GM12878 (cell line): ENCODE data around the gene CRP. TPM values are rescaled to one million over a fixed set of nuclear protein-coding genes. Genes with fewer than 3 reads are reported as not detected.

ENCODE experiments used
- ATAC-seq: fragments of 200-7000 bp; cut with Tn5 transposase; 3 replicates; pipeline ENCODE4 v1.9.1; 2020; ENCODE audit warnings: mild to moderate bottlenecking, moderate library complexity
- BruUV-seq: library from RNA; stranded (reverse); fragments of 400-500 nt; replicated peaks from 2 replicates; lab custom pipeline; 2021; lab: Mats Ljungman, UMichigan
- CTCF ChIA-PET: fragments of 300-600 bp; sonication (Branson Sonifier 250); formaldehyde crosslinking; extraction: SDS; loops from one replicate; lab custom pipeline; 2021; ENCODE audit warnings: inconsistent platforms; lab: Yijun Ruan, JAX
- POLR2A ChIA-PET: fragments of 350-600 bp; formaldehyde crosslinking; extraction: SDS; loops from one replicate; lab custom pipeline; 2021; ENCODE audit warnings: inconsistent platforms; lab: Charles Lee
- RAD21 ChIA-PET: fragments of 300-600 bp; sonication (Branson Sonifier 250); formaldehyde crosslinking; loops from one replicate; lab custom pipeline; 2023; ENCODE audit warnings: antibody characterized with exemption; ENCODE audit not compliant: unreplicated experiment; lab: Charles Lee
- SMC1A ChIA-PET: fragments of 300-600 bp; sonication (Branson Sonifier 250); formaldehyde crosslinking; loops from one replicate; lab custom pipeline; 2023; ENCODE audit not compliant: unreplicated experiment, uncharacterized antibody; lab: Charles Lee
- DNase-seq: peaks from one replicate; pipeline ENCODE4 v3.0.0-alpha.2; 2011; ENCODE audit warnings: low read depth, low spot score
- FAIRE-seq: peaks from 3 replicates; lab custom pipeline; 2011; peaks lifted over from hg19 to GRCh38; lab: Jason Lieb, UNC
- H2AFZ ChIP-seq: 2 replicates; pipeline ENCODE4 v1.6.0; 2011; ENCODE audit warnings: low read depth, low read length, control low read depth; ENCODE audit not compliant: control insufficient read depth
- H3K27ac ChIP-seq: 2 replicates; pipeline ENCODE4 v1.5.1; 2011; ENCODE audit warnings: control low read depth; ENCODE audit not compliant: control insufficient read depth, insufficient read depth
- H3K27me3 ChIP-seq, 2 experiments: replicated peaks in 1 of 2; 2 replicates each; pipeline versions ENCODE4 v1.6.0 to v1.6.1; 2011; ENCODE audit warnings: low read length in 1 of 2; ENCODE audit not compliant: control insufficient read depth in 2 of 2, insufficient read depth in 2 of 2
- H3K36me3 ChIP-seq, 2 experiments: 2 replicates each; pipeline ENCODE4 v1.5.1; 2011; ENCODE audit warnings: low read length in 1 of 2; ENCODE audit not compliant: control insufficient read depth in 2 of 2, insufficient read depth in 2 of 2
- H3K4me1 ChIP-seq: 2 replicates; pipeline ENCODE4 v1.6.1; 2011; ENCODE audit warnings: mild to moderate bottlenecking, low read length, moderate library complexity, mixed read lengths; ENCODE audit not compliant: control insufficient read depth, insufficient read depth
- H3K4me2 ChIP-seq: 2 replicates; pipeline ENCODE4 v1.6.0; 2011; ENCODE audit warnings: control low read depth; ENCODE audit not compliant: control insufficient read depth, insufficient read depth
- H3K4me3 ChIP-seq: fragments of 200-600 bp; sonication (generic); 2 replicates; pipeline ENCODE4 v1.5.1; 2016
- H3K79me2 ChIP-seq: 2 replicates; pipeline ENCODE4 v1.6.0; 2011; ENCODE audit warnings: low read length; ENCODE audit not compliant: control insufficient read depth, insufficient read depth
- H3K9ac ChIP-seq: 2 replicates; pipeline ENCODE4 v1.8.0; 2011; ENCODE audit warnings: low read length, control low read depth, mixed read lengths; ENCODE audit not compliant: control insufficient read depth, insufficient read depth
- H3K9me3 ChIP-seq: replicated peaks from 3 replicates; pipeline ENCODE4 v1.5.1; 2011; ENCODE audit warnings: mild to moderate bottlenecking, low read length; ENCODE audit not compliant: control insufficient read depth, insufficient read depth
- H4K20me1 ChIP-seq: 2 replicates; pipeline ENCODE4 v1.6.0; 2011; ENCODE audit not compliant: control insufficient read depth, insufficient read depth
- ATF7 ChIP-seq: fragments of 450-650 bp; IDR thresholded peaks from 2 replicates; pipeline ENCODE4 v1.6.1; 2016; ENCODE audit warnings: low read depth, mild to moderate bottlenecking
- CREB1 ChIP-seq: IDR thresholded peaks from 2 replicates; pipeline ENCODE4 v1.6.1; 2012; ENCODE audit warnings: low read depth, mild to moderate bottlenecking, inconsistent platforms
- EP300 ChIP-seq, 2 experiments: fragments of 150-350 bp in 1 of 2; IDR thresholded peaks; 2 replicates each; pipeline ENCODE4 v1.6.1; 2011 to 2012; ENCODE audit warnings: low read depth in 2 of 2, low read length in 2 of 2, borderline replicate concordance in 1 of 2, improper control_type of control experiment in 1 of 2, inconsistent platforms in 1 of 2; ENCODE audit not compliant: control insufficient read depth in 1 of 2
- GABPA ChIP-seq: IDR thresholded peaks from 2 replicates; pipeline ENCODE4 v1.6.1; 2014; ENCODE audit warnings: antibody characterized with exemption, low read depth, mild to moderate bottlenecking, inconsistent platforms
- HCFC1 ChIP-seq: fragments of 150-350 bp; IDR thresholded peaks from 2 replicates; pipeline ENCODE4 v1.6.1; 2014; ENCODE audit warnings: low read length
- HDAC2 ChIP-seq: fragments of 200-600 bp; sonication (generic); IDR thresholded peaks from 2 replicates; pipeline ENCODE4 v1.6.1; 2017
- HDAC6 ChIP-seq: fragments of 200-600 bp; sonication (generic); IDR thresholded peaks from one replicate; pipeline ENCODE4 v1.8.0; 2017; ENCODE audit warnings: antibody characterized with exemption; ENCODE audit not compliant: unreplicated experiment
- IKZF1 ChIP-seq: fragments of 450-650 bp; conservative IDR thresholded peaks from 2 replicates; pipeline ENCODE4 v1.6.1; 2017; ENCODE audit warnings: antibody characterized with exemption, mild to moderate bottlenecking
- IRF3 ChIP-seq: fragments of 450-650 bp; IDR thresholded peaks from 2 replicates; pipeline ENCODE4 v1.6.1; 2014; ENCODE audit warnings: mild to moderate bottlenecking
- MXI1 ChIP-seq: fragments of 150-350 bp; IDR thresholded peaks from 2 replicates; pipeline ENCODE4 v1.6.1; 2011; ENCODE audit warnings: low read depth, mild to moderate bottlenecking, inconsistent platforms, low read length, improper control_type of control experiment
- MYC ChIP-seq: IDR thresholded peaks from 2 replicates; pipeline ENCODE4 v1.6.1; 2011; ENCODE audit warnings: mild to moderate bottlenecking, low read length, moderate library complexity, inconsistent platforms; ENCODE audit not compliant: insufficient read depth, insufficient replicate concordance, insufficient read length, severe bottlenecking
- NFYA ChIP-seq: IDR thresholded peaks from 2 replicates; pipeline ENCODE4 v1.6.1; 2011; ENCODE audit warnings: low read depth, mild to moderate bottlenecking, low read length, improper control_type of control experiment, borderline replicate concordance
- PKNOX1 ChIP-seq: fragments of 450-650 bp; IDR thresholded peaks from 2 replicates; pipeline ENCODE4 v1.6.1; 2016; ENCODE audit warnings: mild to moderate bottlenecking
- PML ChIP-seq: IDR thresholded peaks from 2 replicates; pipeline ENCODE4 v1.6.1; 2012; ENCODE audit warnings: low read length, inconsistent platforms
- PRDM15 ChIP-seq: fragments of 450-650 bp; formaldehyde crosslinking; IDR thresholded peaks from 2 replicates; pipeline ENCODE4 v1.4.0; 2020; ENCODE audit warnings: mild to moderate bottlenecking, moderate library complexity
- SMAD5 ChIP-seq: IDR thresholded peaks from 2 replicates; pipeline ENCODE4 v1.6.1; 2016; ENCODE audit warnings: antibody characterized with exemption, low read depth
- SMC3 ChIP-seq: IDR thresholded peaks from 2 replicates; pipeline ENCODE4 v1.6.1; 2011; ENCODE audit warnings: low read length, improper control_type of control experiment, borderline replicate concordance
- SRF ChIP-seq, 2 experiments: IDR thresholded peaks; 2 replicates each; pipeline ENCODE4 v1.6.1; 2011; ENCODE audit warnings: low read depth in 2 of 2, low read length in 2 of 2, mild to moderate bottlenecking in 1 of 2, moderate library complexity in 1 of 2
- STAT1 ChIP-seq: fragments of 450-650 bp; conservative IDR thresholded peaks from 2 replicates; pipeline ENCODE4 v1.6.1; 2014; ENCODE audit warnings: antibody characterized with exemption, mild to moderate bottlenecking
- in situ Hi-C: fragments of 300-500 bp; cut with MboI; formaldehyde crosslinking; loops from 9 replicates; pipeline ENCODE4 v1.14.3; 2018; ENCODE audit warnings: mixed read lengths
- intact Hi-C: fragments of 100-400 bp; cut with micrococcal nuclease; formaldehyde crosslinking; loops from one replicate; pipeline ENCODE4 v1.14.2; 2022; ENCODE audit not compliant: unreplicated experiment
- polyA plus RNA-seq, 11 experiments: library from polyadenylated mRNA; depleted of rRNA in 4 of 11; unstranded in 6 of 11; stranded (reverse) in 5 of 11; fragments of >200 nt; fragmentation: Nextera tagmentation in 4 of 11; fragmentation: Illumina TruSeq in 1 of 11; extraction: Ambion mirVana in 4 of 11; extraction: Trizol in 1 of 11; gene quantifications; 1 replicate in 1 of 11; 2 replicates in 10 of 11; pipeline versions ENCODE4 v1.2.1 to v1.2.3, GENCODE V29; 2011 to 2016; ENCODE audit warnings: inconsistent platforms in 2 of 11, missing spikeins in 2 of 11, low read depth in 1 of 11
- total RNA-seq, 4 experiments: library from RNA; depleted of rRNA in 3 of 4; stranded (reverse); fragments of >200 nt in 3 of 4; fragmentation: Illumina TruSeq in 1 of 4; extraction: Trizol in 1 of 4; gene quantifications; 2 replicates each; pipeline versions ENCODE4 v1.2.1 to v1.2.3, GENCODE V29; 2013 to 2021

The CRP gene
- total and polyA plus RNA-seq, 10 of the 15 experiments (the other 5 are each of a cell fraction or from before 2014, with no cell fraction given): 0.54 TPM; not detected in 9

GRCh38 chr1:159750621-159751020 lies 36.2 kb upstream of the CRP start:
- ATAC-seq (no peak), FAIRE-seq (no peak)
- H3K79me2 ChIP-seq: no peaks in the 10 kb centered on the region
- TF ChIP-seq ATF7 (no peak), HDAC6 (no peak), NFYA (no peak), EP300 (IDR thresholded peaks at IDR 0.05; ENCODE audit: borderline replicate concordance in 1 of 2, control insufficient read depth in 1 of 2, low read depth in 2 of 2, low read length in 2 of 2) (no peak), MXI1 (no peak), SMAD5 (no peak), PRDM15 (CRISPR knock-in tag) (no peak), SMC3 (no peak), GABPA (no peak), IRF3 (no peak), PML (no peak), MYC (no peak), PKNOX1 (no peak), HDAC2 (no peak), IKZF1 (no peak), STAT1 (no peak), HCFC1 (no peak), SRF (IDR thresholded peaks at IDR 0.05; ENCODE audit: low read depth in 2 of 2, low read length in 2 of 2) (no peak), CREB1 (no peak)
- TF ChIP-seq, all 136 proteins: peak for 0
- ChIA-PET RAD21 (no interaction called here), CTCF (no interaction called here), SMC1A (no interaction called here), POLR2A (no interaction called here)
- H3K4me3 ChIP-seq: no peak overlapping the region
- intact Hi-C loops (no loop called here), in situ Hi-C loops (no loop called here)
- H3K4me2 ChIP-seq: no peak overlapping the region
- H3K9me3 ChIP-seq: no peaks in the 10 kb centered on the region
- no peaks in the 10 kb centered on the region for H3K27me3 ChIP-seq
- no peak overlapping the region for H3K27ac ChIP-seq
- no peak overlapping the region for H2AFZ ChIP-seq
- H3K9ac ChIP-seq: no peak overlapping the region
- H3K36me3 ChIP-seq: no peaks in the 10 kb centered on the region
- no peak for DNase-seq
- no TSS peak for BruUV-seq
- H3K4me1 ChIP-seq: no peaks in the 10 kb centered on the region
- H4K20me1 ChIP-seq: no peaks in the 10 kb centered on the region
